Ishikawa (cell line): ENCODE results near the gene NTM.

Experiments used
- CEBPB ChIP-seq: IDR thresholded peaks from 2 replicates; pipeline ENCODE4 v1.6.1; 2012
- TAF1 ChIP-seq: IDR thresholded peaks from 2 replicates; pipeline ENCODE4 v1.6.1; 2012; ENCODE audit warnings: low read depth, mild to moderate bottlenecking
- TEAD4 ChIP-seq: IDR thresholded peaks from 2 replicates; pipeline ENCODE4 v1.6.1; 2012
- YY1 ChIP-seq: IDR thresholded peaks from 2 replicates; pipeline ENCODE4 v1.6.1; 2012; ENCODE audit warnings: low read depth
- ZBTB7A ChIP-seq: IDR thresholded peaks from 2 replicates; pipeline ENCODE4 v1.6.1; 2012; ENCODE audit warnings: low read depth
- TF ChIP-seq, protein P1 (sequence below): IDR thresholded peaks from 2 replicates; pipeline ENCODE4 v1.6.1; 2012
- TF ChIP-seq, protein P2 (sequence below): IDR thresholded peaks from 2 replicates; pipeline ENCODE4 v1.6.1; 2012; ENCODE audit warnings: low read depth, mild to moderate bottlenecking

DNA sequence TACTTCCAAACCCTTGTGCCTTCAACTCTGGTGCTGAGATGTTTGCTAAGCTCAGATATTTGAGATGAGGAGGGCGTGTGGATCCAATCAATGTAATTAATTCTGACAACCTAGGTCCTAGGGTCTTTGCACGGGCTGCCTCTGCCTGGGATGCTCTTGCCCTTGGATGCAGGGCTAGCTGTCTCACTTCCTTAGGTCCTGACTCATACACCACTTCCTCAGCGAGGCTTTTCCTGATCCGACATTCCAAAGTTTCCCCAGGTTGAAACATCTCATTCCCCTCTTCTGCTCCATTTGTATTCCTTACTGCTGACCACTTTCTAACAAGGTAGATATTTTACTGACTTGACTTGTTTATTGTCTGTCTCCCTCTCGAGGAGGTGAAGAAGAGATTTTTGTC is 43.0 kb upstream of the NTM start:
- TF ChIP-seq, protein P1, sequence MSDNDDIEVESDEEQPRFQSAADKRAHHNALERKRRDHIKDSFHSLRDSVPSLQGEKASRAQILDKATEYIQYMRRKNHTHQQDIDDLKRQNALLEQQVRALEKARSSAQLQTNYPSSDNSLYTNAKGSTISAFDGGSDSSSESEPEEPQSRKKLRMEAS: no peak
- no peak for TF ChIP-seq TAF1
- no peak for TF ChIP-seq TEAD4
- no peak for TF ChIP-seq ZBTB7A
- TF ChIP-seq CEBPB: no peak
- no peak for TF ChIP-seq YY1
- TF ChIP-seq, protein P2, sequence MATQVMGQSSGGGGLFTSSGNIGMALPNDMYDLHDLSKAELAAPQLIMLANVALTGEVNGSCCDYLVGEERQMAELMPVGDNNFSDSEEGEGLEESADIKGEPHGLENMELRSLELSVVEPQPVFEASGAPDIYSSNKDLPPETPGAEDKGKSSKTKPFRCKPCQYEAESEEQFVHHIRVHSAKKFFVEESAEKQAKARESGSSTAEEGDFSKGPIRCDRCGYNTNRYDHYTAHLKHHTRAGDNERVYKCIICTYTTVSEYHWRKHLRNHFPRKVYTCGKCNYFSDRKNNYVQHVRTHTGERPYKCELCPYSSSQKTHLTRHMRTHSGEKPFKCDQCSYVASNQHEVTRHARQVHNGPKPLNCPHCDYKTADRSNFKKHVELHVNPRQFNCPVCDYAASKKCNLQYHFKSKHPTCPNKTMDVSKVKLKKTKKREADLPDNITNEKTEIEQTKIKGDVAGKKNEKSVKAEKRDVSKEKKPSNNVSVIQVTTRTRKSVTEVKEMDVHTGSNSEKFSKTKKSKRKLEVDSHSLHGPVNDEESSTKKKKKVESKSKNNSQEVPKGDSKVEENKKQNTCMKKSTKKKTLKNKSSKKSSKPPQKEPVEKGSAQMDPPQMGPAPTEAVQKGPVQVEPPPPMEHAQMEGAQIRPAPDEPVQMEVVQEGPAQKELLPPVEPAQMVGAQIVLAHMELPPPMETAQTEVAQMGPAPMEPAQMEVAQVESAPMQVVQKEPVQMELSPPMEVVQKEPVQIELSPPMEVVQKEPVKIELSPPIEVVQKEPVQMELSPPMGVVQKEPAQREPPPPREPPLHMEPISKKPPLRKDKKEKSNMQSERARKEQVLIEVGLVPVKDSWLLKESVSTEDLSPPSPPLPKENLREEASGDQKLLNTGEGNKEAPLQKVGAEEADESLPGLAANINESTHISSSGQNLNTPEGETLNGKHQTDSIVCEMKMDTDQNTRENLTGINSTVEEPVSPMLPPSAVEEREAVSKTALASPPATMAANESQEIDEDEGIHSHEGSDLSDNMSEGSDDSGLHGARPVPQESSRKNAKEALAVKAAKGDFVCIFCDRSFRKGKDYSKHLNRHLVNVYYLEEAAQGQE: no peak
